AG09319 (cell line): ENCODE data around the gene IP6K1.
"Not testable (repeated sequence)": the region's sequence is repeated elsewhere in the genome, so short reads cannot be mapped to it uniquely, and the experiment has no call there.

Experiments used
- DNase-seq: peaks from one replicate; pipeline ENCODE4 v3.0.0-alpha.2; 2010; ENCODE audit warnings: low read depth; ENCODE audit errors: extremely low read depth
- CTCF ChIP-seq: IDR thresholded peaks from 2 replicates; pipeline ENCODE4 v1.5.1; 2011; ENCODE audit warnings: low read depth, mild to moderate bottlenecking, inconsistent platforms, low read length, moderate library complexity

Gene IP6K1

DNA sequence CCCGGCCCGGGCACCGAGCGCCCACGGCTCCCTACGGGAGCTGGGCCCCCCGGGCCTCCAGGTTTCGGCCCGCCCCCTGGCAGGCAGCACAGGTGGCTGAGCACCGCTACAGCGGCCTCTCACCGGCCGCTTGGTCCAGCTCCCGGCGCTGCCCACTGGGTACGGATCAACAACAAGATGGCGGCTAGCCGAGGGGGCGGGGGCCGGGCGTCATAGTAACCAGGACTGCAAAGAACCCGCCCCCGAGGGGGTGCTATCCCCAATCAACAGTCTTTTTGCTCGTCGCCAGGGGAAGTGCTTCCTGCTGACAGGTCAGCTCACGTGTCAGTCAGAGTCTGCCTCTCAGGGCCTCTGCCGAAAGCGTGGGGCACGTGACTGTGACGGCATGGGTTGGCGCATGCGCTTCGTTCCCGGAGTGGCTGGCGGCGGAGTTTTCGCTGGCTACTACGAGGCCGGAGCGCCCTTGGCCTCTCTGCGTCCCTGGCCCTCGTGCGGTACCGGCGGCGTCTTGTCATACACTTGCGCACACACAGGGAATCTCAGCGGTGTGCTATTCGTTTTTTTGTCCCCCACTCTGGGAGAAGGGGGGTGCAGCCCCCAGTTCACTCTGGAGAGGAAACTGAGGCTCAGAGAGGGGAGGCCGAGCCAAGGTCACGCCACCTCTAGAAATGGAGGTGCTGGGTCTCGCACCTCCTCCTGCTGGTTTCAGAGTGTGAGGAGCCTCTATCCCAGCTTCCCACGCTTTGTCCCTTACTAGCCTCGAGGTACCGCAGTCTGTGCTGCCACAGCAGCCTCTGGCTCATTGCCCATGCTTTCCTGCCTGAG is at the start of gene IP6K1:
Gene IP6K1 (minus strand): TSS at position 186 of the 825 bp plus-strand sequence. CDS start 38,502 bp downstream, outside the sequence.
- DNase-seq = peak; percentile 100
- no peak for TF ChIP-seq CTCF

DNA sequence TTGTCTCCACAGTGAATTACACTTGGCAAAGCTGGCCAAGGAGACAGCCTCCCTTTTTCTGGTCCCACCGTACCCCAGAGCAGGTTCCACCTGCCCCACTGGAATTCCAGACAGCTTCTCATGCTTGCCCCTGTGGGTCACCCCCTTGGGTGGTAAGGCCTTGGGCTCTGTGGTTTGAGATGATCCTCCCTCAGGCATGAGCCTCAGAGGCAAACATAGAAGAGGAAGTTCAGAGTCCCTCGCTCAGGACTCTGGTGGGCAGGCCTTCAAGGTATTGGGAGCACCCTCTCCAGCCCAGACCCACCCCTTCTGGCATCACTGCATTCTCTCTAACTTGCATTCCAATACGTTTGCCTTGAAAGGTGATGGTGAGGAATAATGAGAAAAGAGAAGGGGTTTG is 45.0 kb upstream of the IP6K1 start:
- TF ChIP-seq CTCF = no peak
- DNase-seq = no peak

GRCh38 chr3:49826016-49826415 is 39.7 kb upstream of the IP6K1 start:
- no peak for DNase-seq
- no peak for TF ChIP-seq CTCF

DNA sequence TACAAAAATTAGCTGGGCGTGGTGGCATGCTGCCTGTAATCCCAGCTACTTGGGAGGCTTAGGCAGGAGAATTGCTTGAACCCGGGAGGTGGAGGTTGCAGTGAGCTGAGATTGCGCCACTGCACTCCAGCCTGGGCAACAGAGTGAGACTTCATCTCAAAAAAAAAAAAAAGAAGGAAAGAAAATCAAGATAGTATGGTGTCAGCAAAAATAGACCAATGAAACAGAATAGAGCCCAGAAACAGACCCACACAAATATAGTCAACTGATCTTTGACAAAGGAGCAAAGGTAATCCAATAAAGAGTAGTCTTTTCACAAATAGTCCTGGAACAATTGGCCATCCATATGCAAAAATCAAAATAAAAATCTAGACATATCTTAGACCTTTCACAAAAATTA is 36.8 kb upstream of the IP6K1 start:
- DNase-seq = not testable (repeated sequence)

DNA sequence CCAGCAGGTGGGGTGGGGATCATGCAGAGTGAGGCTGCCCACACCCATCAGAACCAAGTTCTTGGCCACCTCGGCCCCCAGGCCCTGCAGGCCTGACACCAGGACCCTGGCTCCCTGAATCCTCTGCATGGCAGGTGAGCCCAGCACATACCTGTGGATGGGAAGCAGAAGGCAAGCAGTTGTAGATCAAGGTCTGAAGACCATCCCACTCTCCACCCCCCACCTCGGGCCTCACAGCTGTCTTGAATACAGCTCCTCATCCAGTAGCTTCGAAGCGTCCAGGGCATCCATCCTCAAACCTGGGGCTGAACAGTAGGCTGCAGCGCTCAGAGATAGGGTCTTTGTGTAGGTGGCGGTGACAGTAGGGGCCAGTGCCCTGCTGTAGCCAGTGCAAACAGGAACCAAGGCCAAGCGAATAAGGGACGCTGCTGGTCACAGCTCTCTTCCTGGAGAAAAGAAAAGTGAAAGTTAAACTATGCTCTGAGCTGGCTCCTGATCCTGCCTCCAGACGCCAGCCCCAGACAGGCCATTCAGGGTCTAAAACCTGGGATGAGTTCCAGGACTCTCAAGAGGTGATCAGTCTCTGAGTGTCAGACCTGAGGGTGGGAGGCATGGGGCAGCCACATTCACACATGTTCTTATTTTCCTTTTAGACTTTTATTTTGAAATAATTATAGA is 27.3 kb upstream of the IP6K1 start, which contains the start of gene UBA7:
Gene UBA7 (minus strand): TSS at position 457 of the 678 bp plus-strand sequence. CDS start 166 bp downstream, at position 291.
- no peak for TF ChIP-seq CTCF
- no peak for DNase-seq

DNA sequence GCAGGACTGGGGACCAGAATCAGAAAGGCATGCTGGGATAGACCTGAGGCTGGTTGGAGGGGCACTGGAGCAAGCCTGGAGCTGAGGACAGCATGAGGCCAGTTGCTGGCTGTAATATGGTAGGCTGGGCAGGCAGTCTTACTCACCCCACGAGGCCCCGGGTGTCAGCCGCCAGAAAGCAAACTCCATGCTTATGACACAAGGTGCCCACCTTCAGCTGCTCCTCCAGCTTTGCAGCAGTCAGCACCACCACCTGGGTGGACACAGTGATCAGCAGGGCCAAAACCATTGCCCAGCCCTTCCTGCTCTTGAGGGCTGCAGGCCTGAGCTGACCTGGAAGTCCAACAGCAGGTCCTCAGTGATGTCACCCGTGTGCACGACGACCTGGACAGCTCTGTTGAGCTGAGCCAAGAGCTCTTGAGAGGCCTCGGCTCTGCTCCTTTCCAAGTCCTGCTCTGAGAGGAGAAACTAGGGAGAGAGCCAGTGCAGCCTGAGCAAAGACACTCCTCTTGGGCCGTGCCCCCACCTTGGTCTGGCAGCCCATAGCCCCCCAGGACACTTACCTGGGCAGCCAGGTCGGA is 26.7 kb upstream of the IP6K1 start:
- no peak for TF ChIP-seq CTCF
- no peak for DNase-seq

- no peak for TF ChIP-seq CTCF
- no peak for DNase-seq
Measured at GRCh38 chr3:49807431-49808114, 21.2 kb upstream of the IP6K1 start.
